Measurements from ENCODE around the gene ELAPOR1.

Gene ELAPOR1, protein sequence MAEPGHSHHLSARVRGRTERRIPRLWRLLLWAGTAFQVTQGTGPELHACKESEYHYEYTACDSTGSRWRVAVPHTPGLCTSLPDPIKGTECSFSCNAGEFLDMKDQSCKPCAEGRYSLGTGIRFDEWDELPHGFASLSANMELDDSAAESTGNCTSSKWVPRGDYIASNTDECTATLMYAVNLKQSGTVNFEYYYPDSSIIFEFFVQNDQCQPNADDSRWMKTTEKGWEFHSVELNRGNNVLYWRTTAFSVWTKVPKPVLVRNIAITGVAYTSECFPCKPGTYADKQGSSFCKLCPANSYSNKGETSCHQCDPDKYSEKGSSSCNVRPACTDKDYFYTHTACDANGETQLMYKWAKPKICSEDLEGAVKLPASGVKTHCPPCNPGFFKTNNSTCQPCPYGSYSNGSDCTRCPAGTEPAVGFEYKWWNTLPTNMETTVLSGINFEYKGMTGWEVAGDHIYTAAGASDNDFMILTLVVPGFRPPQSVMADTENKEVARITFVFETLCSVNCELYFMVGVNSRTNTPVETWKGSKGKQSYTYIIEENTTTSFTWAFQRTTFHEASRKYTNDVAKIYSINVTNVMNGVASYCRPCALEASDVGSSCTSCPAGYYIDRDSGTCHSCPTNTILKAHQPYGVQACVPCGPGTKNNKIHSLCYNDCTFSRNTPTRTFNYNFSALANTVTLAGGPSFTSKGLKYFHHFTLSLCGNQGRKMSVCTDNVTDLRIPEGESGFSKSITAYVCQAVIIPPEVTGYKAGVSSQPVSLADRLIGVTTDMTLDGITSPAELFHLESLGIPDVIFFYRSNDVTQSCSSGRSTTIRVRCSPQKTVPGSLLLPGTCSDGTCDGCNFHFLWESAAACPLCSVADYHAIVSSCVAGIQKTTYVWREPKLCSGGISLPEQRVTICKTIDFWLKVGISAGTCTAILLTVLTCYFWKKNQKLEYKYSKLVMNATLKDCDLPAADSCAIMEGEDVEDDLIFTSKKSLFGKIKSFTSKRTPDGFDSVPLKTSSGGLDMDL

DNA sequence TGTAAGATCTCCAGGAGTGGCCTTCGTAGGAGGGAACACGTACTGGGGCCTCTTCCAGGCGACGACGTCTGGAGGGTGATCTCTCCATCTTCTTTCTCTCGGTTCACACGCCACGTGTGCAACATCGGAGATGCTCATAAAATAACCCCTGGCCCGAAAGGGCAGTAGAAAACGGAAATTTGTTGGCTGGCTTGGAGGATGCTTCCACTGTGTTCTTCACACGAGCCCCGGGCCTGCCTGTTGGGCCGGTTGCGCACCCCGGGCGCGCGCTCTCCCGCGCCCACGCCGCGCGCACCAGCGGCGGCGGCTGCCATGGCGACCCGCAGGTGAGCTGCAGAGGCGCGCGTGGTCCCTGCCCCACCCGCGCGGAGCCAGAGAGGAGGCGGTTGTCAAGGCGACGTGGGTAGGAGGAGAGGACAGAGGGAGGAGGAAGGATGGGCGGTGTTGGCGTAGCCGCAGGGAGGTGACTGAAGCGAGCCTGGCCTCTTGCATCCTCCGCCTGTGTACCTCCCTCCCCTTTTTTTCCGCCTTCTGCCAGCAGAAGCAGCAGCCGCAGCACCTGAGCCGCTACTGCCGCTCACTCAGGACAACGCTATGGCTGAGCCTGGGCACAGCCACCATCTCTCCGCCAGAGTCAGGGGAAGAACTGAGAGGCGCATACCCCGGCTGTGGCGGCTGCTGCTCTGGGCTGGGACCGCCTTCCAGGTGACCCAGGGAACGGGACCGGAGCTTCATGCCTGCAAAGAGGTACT lies at the start of gene ELAPOR1:
Gene ELAPOR1 (plus strand): TSS at position 526 of the 752 bp plus-strand sequence. CDS start 69 bp downstream, at position 595.
- no peak for DNase-seq

DNA sequence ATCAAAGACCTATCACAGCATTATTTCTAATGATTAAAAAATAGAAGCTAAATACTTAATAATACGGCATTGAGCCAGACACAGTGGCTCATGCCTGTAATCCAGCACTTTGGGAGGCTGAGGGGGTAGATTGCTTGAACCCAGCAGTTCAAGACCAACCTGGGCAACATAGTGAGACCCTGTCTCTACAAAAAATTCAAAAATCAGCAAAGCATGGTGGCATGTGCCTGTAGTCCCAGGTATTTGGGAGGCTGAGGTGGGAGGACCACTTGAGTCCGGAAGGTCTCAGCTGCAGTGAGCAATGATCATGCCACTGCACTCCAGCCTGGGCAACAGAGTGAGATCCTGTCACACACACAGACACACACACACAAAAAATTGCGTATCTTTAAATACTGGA lies 48.8 kb upstream of the ELAPOR1 start:
- no peak for DNase-seq

DNA sequence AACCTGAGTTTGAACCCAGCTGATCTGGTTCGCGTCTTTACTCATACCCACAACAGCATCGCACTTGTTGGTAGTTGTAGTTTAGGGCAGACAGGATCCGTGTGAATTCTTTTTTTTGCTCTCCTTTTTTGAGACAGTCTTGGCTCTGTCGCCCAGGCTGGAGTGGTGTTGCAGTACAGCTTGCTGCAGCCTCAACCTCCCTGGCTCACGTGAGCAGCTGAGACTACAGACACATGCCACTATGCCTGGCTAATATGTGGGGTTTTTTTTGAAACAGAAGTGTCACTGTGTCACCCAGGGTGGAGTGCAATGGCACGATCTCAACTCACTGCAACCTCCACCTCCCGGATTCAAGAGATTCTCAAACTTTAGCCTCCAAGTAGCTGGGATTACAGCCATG lies 46.0 kb upstream of the ELAPOR1 start:
- DNase-seq, result no peak

DNA sequence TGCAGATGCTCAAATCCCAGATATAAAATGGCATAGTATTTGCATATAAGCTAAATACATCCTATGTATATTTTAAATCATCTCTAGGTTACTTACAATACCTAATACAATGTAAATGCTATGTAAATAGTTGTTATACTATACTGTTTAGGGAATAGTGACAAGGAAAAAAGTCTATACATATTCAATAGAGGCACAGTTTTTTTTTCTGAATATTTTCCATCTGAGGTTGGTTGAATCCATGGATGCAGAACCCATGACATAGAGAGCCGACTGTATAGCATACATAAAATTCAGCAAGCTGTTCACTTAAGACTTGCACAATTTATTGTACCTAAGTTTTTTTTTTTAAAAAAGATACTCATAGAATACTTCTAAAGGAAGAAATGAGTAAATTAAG lies 44.6 kb upstream of the ELAPOR1 start:
- no peak for DNase-seq

DNA sequence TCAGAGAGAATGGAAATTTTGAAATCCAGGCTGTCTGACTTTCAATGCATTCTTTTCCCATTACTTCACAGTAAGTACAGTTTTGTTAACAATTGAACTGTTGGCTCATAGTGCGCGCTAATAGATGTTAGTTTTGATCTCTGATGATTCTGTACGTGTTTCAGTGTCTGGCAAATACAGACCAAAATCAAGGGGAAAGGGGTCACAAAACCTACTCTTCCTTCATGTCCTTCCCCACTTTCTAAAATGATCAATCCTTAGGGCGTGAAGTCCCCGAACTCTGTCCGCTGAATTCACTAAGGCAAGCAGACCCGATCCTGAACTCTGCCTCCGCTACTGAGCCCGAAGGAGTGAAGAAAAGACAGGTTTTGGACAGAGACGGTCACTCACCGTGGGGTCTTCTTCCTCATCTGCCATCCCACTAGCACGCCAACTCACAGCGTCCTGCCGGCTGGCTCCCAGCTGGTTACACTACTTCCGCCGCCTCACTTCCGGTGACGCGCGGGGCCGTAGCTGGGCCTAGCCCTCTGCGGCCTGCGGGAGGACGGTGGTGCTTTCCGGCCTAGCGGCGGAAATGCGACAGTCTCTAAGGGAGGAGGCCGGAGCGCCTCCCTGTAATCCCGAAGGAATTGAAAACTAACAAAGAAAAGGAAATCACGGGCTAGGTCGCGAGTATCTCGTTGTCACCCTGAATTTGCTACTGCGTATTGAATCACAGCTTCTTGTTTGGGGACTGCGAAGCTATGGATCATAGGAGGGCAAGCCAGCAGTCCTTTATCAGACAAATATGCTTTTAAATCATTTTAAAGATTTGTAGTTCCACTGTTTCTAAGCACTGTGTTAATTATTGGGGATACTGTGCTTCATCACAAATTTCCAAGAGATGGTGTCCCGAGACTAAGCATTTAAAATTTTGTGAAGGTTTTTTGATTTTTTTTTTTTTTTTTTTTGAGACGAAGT lies 38.1 kb upstream of the ELAPOR1 start, which contains the start of gene TAF13:
Gene TAF13 (minus strand): TSS at position 473 of the 960 bp plus-strand sequence. CDS start 56 bp downstream, at position 417.
- DNase-seq, result peak; percentile 74

DNA sequence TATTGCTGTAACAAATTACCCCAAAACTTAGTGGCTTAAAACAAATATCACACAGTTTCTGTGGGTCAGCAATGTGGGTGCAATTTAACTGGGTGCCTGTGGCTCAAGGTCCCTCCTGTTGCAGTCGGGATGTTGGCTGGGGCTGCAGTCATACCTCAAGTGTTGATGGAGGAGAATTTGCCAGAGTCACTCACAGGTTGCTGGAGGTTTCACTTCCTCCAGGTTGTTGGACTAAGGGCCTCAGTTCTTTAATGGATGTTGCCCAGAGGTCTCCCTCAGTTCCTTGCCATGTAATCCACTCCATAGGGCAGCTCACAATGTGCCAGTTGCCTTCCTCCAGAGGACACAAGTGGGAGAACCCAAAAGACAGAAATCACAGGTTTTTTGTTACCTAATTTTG lies 35.6 kb upstream of the ELAPOR1 start:
- DNase-seq, result no peak

DNA sequence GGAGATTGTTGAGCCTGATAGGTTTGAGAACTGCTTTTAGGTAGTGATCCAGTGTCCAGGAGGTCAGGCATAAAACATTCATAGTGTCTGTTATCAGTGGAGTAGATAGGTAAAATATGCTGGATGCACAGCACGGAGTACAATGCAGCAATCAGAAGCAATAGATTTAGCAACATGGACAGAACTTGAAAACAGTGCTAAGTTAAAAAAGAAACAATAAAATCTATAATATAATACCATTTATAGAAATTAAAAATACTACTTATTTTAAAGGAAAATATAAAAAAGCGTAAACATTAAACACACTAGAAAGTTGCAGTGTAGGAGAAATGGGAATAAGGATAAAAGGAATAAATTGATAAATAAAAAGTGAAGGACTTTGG lies 34.7 kb upstream of the ELAPOR1 start:
- DNase-seq, result no peak

DNA sequence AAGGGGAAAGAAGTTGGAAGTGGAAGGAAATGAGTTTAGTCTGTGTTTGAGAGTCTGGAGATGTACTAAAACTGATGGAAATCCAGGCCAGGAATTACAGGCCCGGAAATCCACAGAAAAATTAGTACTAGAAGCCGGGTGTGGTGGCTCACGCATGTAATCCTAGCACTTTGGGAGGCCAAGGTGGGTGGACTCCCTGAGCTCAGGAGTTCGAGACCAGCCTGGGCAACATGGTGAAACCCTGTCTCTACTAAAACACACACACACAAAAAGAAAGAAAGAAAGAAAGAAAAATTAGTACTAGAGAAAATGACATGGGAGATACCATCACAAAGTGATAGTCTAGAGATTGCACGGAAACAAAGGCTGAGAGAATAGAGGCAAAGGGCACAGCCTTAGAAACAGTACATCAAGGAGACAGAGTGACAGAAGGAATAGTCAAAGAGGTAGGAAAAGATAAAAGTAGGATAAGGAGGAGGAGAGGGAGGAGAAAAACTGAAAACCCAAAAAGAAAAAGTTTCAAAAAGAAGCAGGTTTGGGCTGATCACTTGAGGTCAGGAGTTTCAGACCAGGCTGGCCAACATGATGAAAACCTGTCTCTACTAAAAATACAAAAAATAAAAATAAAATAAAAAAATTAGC lies 33.4 kb upstream of the ELAPOR1 start:
- DNase-seq, result no peak

DNA sequence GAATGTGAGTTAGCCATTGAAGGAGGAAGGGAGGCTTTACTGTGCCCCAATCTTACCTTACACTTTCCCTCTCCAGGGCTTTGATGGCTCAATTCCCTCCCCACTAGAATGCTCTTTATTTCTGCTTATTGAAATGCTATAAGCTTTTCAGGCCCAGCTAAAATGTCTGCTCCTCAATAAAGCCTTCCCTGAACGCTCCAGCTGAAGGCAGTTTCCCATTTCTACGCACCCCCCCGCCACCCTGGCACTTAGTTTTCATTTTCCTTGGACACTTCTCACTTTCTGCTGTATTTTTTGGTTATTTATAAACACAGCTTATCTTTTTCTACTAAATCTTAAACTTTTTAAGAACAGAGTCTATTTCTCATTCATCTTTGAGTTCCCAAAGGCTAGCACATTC lies 30.4 kb upstream of the ELAPOR1 start:
- no peak for DNase-seq

DNA sequence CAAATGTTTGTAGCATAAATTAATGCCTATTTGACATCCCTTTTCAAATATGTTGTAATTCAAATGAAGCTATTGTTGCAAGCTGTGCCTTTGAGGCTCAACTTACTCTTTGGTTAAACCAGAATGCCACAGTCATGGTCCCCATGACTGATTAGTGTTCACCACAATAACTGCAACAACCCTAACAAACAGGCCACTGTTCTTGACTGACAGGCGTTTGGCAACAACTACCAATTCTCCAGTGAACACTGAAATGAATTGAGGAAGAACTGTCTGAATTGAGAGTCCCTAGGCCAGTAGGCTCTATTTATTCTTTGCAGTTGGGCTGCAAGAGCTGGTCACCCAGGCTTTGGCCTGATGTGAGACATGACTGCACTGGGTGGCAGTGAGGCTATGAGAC lies 30.0 kb upstream of the ELAPOR1 start:
- DNase-seq, result no peak

DNA sequence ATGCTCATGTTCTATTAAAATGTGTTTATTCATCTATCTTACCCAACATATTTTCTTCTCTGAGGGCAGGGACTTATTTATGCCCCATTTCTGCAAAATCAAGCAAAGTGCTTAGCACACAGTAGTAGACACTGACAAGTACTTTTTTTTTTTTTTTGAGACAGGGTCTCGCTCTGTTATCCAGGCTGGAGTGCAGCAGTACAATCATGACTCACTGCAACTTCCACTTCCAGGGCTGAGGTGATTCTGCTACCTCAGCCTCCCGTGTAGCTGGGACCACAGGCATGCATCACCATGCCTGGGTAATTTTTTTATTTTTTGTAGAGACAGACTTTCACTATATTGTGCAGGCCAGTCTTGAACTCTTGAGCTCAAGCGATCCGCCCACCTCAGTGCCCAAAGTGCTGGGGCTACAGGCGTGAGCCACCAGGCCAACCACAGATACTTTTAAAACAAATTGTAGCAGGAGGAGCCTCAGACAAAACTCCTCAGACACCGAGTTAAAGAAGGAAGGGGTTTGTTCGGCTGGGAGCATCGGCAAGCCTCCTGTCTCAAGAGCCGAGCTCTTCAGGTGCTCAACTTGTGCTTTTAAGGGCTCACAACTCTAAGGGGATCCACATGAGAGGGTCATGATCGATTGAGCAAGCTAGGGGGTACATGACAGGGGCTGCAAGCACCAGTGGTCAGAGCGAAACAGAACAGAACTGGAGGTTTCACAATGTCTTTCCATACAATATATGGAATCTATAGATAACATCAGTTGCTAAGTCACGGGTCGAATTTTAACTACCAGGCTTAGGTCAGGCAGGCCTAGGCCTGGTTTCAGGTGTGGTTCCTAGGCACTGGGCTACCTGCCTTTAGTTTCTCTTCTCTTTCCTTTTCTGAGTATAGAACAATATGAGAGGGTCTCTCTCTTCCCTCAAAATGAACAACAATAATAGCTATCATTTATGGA lies 29.1 kb upstream of the ELAPOR1 start:
- no peak for DNase-seq

DNA sequence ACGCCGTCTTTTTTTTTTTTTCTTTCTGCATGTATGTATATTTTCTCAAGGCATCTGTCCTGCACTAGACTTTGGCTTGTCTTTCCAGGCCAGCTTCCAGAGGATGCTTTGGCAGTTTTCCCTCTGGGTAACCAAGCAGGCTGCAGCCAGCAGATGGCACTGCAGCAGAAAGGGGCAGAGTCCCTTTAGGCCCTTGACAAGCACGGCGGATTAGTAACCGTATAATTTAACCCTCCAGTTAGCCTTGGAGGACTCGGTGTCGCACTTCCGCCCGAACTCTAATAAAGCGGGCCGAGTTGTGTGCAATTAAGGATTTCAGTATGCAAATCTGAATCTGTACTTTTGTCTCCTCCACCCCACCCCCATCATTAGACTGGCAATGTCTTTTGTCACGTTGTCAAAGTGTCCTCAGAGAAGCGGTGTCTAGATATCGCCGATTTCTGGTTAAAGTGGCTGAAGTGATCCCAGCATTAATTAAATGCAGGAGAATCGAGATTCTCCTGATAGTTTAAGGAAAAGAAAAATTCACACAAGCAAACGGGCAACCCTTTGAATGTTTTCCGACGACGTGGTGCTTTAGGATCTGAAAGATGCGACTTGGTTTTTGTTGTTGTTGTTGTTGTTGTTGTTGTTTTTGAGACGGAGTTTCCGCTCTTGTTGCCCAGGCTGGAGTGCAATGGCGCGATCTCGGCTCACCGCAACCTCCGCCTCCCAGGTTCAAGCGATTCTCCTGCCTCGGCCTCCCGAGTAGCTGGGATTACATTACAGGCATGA lies 24.5 kb upstream of the ELAPOR1 start:
- DNase-seq, result no peak

DNA sequence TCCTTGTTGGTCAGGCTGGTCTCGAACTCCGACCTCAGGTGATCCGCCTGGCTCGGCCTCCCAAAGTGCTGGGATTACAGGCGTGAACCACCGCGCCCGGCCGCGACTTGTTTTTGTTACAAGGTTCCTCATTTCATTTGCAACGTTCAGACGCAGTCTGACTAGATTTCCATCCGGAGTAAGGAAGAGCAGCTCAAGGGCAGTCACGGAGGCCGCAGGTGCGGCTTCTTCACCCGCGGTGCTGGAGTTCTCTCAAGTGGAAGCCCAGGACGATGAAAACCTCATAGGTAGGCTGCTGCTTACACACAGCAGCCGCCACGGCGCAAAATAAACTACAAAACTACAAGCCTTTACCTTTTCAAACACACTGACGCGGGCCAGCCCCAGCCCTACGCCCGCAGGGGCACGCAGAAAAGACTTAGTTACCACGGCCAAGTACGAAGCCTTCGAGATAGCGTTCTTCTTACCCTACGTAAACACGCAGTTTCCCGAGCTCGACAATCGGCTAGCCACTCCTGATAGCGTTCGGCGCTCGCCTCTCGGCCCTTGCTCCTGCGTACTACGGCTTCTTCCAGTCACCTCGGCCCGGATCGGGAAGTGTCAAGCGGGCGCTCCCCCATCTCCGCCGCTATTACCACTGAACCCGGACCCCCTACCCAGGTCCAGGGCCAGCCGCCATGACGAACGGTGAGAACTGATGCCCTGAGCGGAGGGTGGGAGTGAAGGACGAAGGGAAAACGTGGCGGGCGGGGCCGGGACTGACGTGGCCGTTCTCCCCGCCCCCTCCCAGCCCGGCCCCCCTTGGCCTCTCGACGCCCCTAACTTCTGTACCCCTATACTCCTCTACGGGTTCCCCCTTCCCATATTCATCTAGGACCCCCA lies 23.5 kb upstream of the ELAPOR1 start, which contains the start of gene TMEM167B:
Gene TMEM167B (plus strand): TSS at position 569 of the 882 bp plus-strand sequence. CDS start 109 bp downstream, at position 678.
- peak; percentile 54 for DNase-seq

DNA sequence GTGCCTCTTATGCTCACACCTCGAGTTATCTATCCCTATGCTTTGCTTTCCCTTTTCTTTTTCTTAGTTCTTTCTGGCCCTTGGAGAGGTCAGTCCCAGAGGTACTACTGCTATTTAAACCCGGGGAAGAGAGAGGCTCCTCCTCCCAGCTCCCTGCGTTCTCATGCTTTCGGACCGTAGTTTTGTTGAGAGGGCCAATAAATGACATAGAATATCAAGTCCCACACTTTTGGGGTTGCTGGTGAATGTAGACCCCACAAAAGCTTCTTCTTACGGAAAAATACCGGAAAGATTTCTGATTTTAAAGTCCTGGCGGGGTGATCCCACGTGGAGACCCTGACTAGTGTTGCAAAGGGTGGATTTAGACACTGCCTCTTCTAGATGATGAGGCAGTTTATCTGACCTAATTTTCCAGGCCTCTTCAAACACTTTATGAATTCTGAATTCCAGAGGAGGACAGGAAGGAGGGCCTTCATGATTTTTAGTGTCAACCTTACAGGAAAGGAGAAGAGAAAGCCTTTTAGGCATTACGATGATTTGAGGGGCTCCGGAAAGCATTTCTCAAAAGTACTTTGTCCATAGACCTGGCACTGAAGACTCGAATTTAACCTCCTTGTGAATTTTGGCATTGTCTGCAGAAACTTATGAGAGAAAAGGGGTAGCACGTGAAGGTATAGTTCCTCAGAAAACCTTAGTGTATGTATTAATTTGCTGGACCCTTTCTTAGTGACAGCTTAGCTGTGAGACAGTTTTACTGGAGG lies 22.7 kb upstream of the ELAPOR1 start:
- DNase-seq, result no peak

DNA sequence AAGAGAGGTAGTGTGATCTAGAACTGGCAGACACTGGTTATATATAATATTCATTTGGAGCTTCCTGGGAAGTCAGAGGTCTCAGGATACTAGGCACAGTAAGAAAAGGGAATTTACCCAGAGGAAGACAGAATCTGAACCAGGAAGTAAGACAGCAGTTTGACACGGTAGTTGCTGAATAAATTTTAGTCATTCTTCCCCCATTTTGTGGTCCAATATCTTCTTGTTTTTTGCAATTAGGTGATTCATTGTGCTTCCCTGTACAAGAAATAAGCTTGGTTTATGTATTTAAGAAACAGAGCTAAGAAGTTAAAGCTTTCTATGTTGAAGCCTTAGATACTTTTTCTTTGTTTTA lies 22.1 kb upstream of the ELAPOR1 start:
- DNase-seq, result no peak

DNA sequence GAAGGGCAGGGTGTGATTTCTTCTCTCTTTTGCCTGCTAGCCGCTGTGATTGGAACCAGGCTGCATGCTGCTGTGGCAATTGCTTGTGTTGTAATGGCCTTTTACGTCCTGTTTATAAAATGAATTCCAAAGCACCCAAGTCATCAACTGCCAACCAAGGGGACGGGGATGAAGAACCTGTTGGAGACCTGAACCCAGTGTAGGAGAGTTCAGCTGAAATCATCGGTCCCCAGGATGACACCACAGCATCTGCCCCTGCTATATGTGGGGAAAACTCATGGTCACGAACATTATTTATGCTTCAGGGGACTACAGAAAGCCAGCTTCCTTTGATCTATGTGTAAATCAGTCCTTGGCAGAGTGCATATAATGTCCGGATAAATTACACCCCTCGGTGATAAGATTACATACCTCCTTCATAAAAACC lies 19.5 kb upstream of the ELAPOR1 start:
- no peak for DNase-seq

DNA sequence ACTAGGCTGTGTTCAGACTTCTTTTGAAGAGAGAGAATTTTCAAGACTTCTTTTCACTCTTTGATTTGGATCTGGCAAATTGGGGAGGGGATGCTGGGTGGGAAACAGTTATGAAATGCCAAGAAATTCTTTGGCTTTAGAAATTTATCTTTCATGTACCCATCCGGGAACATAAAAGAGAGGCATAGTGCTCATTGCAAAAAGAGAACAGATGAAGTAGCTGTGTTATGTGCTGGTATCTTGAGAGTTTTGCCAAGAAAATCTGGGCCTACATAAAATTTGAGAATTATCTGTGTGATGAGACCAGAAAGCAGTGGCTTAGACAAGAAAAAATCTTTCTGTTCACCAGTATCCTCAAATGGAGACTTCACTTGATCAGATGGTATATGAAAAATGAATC lies 19.0 kb upstream of the ELAPOR1 start:
- DNase-seq, result no peak
